ACC112 (cell line): ENCODE results near the gene PIAS1.

Experiments used
- H2AFZ ChIP-seq: fragments of 200-600 bp; sonication (generic); one replicate; pipeline ENCODE4 v1.6.0; 2017; ENCODE audit warnings: antibody characterized with exemption, low read length; ENCODE audit not compliant: unreplicated experiment
- H3K27ac ChIP-seq: fragments of 200-600 bp; sonication (generic); 2 replicates; pipeline ENCODE4 v1.5.1; 2014; ENCODE audit warnings: low read depth, mild to moderate bottlenecking, antibody characterized with exemption, low read length, moderate library complexity
- H3K27me3 ChIP-seq: fragments of 200-600 bp; sonication (generic); 2 replicates; pipeline ENCODE4 v1.6.1; 2014; ENCODE audit warnings: mild to moderate bottlenecking, antibody characterized with exemption, low read length, moderate library complexity, mixed read lengths; ENCODE audit not compliant: insufficient read depth
- H3K36me3 ChIP-seq: fragments of 200-600 bp; sonication (generic); 2 replicates; pipeline ENCODE4 v1.6.1; 2016; ENCODE audit warnings: mild to moderate bottlenecking, antibody characterized with exemption, low read length, moderate library complexity, mixed read lengths; ENCODE audit not compliant: insufficient read depth
- H3K4me1 ChIP-seq: fragments of 200-600 bp; sonication (generic); one replicate; pipeline ENCODE4 v1.6.1; 2016; ENCODE audit warnings: low read length, mixed read lengths; ENCODE audit not compliant: insufficient read depth, unreplicated experiment, control insufficient read depth
- H3K4me3 ChIP-seq: fragments of 200-600 bp; sonication (generic); 2 replicates; pipeline ENCODE4 v1.5.1; 2014; ENCODE audit warnings: mild to moderate bottlenecking, low read depth, low read length
- H3K79me2 ChIP-seq: fragments of 200-600 bp; sonication (generic); one replicate; pipeline ENCODE4 v1.6.0; 2016; ENCODE audit warnings: low read length; ENCODE audit not compliant: control insufficient read depth, unreplicated experiment, insufficient read depth

PIAS1 gene

DNA sequence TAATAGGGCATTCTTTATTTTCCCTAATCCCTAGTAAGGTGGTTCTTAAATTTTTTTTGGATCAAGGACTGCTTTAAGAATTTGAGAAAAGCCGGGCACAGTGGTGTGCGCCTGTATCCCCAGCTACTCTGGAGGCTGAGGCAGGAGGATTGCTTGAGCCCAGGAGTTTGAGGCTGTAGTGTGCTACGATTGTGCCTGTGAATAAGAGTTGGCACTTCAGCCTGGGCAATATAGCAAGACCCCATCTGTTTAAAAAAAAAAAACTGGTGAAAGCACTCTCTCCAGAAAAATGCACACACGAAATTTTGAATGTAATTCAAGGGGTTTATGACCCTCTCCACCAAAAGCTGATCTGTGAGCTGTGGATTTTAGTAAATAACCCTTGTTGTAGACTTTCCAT is 119.0 kb downstream of the PIAS1 start:
- Histone ChIP-seq H3K27ac (no peak overlapping the region), H3K4me3 (no peak overlapping the region), H3K79me2 (no peaks in the 10 kb centered on the region), H3K27me3 (no peaks in the 10 kb centered on the region), H3K36me3 (peaks cover 15% of the 10 kb centered on the region), H3K4me1 (peaks cover 3% of the 10 kb centered on the region), H2AFZ (no peak overlapping the region)

DNA sequence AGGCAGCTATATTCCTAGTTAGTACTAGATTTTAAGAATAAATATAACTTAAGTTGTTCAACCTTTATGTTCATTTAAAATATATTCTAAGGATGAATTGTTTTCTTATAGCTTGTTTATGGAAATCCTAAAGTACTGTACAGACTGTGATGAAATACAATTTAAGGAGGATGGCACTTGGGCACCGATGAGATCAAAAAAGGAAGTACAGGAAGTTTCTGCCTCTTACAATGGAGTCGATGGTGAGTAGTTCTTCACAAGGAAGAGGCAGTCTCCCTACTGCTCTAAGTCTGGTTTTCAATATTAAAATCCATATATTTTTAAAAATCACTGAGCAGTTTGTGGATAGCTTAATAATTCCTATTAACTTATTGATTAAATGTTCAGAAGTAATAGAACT is 121.4 kb downstream of the PIAS1 start:
- Histone ChIP-seq H3K36me3 (peaks cover 15% of the 10 kb centered on the region), H2AFZ (no peak overlapping the region), H3K4me3 (no peak overlapping the region), H3K27ac (no peak overlapping the region), H3K27me3 (no peaks in the 10 kb centered on the region), H3K4me1 (peaks cover 3% of the 10 kb centered on the region), H3K79me2 (no peaks in the 10 kb centered on the region)

DNA sequence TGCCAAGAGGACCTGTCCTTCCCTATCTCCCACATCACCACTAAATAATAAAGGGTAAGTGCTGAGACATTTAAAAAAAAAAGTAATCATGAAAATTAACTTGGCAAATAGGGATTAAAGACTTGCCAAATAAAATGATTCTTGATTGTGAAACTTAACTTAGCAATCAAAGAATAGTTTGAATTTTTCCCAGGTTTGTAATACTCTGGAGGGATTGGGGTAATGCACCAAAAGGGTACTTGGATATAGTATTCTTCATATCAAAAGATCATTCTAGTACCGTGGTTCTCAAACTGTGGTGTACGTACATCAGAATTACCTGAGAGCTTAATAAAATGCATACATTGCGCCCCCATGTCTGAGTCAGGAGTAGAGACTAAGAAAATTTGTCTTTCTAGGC is 122.5 kb downstream of the PIAS1 start:
- H3K27me3 ChIP-seq, result no peaks in the 10 kb centered on the region
- no peak overlapping the region for H2AFZ ChIP-seq
- H3K4me3 ChIP-seq, result no peak overlapping the region
- H3K79me2 ChIP-seq, result no peaks in the 10 kb centered on the region
- no peak overlapping the region for H3K27ac ChIP-seq
- peaks cover 15% of the 10 kb centered on the region for H3K36me3 ChIP-seq
- peaks cover 3% of the 10 kb centered on the region for H3K4me1 ChIP-seq

DNA sequence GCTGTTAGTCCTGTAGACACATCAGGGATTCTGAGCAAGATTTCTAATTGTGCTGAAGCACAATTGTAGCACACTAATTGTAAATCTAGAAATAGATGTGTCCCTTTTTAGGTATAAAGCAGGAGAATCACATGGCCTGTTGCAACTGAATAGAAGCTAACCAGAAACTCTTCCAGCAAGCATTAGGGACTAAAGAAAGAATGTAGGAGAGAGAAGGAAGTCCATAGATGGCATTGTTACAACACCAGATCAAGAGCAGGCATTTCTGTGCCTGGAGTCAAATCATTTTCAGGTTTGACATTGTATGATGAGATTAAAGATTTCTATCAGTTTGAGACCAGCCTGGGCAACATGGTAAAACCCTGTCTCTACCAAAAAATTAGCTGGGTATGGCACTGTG is 123.6 kb downstream of the PIAS1 start:
- Histone ChIP-seq H3K4me3 (no peak overlapping the region), H3K79me2 (no peaks in the 10 kb centered on the region), H2AFZ (no peak overlapping the region), H3K4me1 (peaks cover 3% of the 10 kb centered on the region), H3K36me3 (peaks cover 17% of the 10 kb centered on the region), H3K27me3 (no peaks in the 10 kb centered on the region), H3K27ac (no peak overlapping the region)

DNA sequence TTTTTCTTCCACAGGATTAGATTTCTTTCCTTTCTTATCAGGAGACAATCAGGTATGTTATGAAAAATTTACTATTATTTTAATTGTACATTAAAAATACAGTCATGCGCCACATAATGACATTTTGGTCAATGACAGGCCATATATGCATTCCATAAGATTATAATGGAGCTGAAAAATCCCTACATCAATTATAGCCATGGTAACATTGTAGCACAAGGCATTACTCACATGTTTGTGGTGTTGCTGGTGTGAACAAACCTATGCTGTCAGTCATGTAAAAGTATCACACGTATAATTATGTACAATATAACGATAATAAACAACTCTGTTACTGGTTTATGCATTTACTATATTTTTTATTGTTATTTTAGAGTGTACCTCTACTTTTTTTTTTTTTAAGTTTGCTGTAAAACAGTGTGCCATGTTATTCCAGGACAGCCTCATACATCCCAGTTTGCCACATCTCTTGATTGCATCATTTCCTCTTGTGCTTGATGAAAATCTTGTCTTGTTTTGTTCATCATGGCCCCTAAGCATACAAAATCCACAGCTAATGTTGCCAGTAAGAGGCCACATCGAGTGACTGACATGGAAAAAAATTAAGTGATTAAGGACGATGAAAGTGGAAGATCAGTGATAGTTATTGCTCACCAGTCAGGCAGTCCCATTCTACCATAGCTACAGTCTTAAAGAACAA is 129.7 kb downstream of the PIAS1 start:
- Histone ChIP-seq H3K79me2 (no peaks in the 10 kb centered on the region), H3K27me3 (no peaks in the 10 kb centered on the region), H3K4me1 (peaks cover 28% of the 10 kb centered on the region), H3K36me3 (peaks cover 25% of the 10 kb centered on the region), H3K4me3 (no peak overlapping the region), H2AFZ (no peak overlapping the region), H3K27ac (peak overlapping the region; percentile 42)

DNA sequence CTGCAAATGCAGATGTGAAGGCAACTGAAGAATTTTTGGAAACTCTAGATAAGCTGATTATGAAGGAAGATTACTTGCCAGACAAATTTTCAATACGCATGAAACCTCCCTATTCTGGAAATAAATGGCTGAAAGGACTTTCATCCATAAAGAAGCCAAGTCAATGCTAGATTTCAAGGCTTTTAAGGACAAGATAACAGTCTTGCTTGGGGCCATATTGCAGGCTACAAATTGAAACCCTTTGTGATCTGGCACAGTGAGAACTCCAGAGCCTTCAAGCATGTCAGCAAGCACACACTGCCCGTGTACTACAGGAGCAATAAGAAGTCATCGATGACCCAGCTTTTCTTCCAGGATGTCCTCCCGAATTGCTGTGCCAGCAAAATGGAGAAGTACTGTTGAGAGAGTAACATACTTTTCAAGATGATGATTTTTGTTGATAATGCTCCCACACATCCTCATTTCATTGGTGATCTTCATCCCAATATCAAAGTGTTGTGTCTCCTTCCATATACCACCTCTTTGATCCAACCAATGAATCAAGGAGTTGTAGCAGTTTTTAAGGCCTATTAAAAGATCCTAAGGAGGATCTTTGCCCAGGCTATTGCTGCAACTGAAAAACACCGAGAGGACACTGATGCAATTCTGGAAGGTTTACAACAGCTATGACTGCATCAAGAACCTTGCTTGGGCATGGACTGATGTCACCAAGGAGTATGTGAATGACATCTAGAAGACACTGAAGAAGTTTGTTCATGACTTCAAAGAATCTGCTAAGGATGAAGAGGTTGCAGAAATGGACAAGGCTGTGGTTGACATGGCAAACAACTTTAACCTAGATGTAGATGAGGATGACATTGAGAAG is 130.7 kb downstream of the PIAS1 start:
- H3K27ac ChIP-seq, result no peak overlapping the region
- H2AFZ ChIP-seq, result no peak overlapping the region
- no peak overlapping the region for H3K4me3 ChIP-seq
- no peaks in the 10 kb centered on the region for H3K79me2 ChIP-seq
- H3K4me1 ChIP-seq, result peaks cover 28% of the 10 kb centered on the region
- peaks cover 31% of the 10 kb centered on the region for H3K36me3 ChIP-seq
- H3K27me3 ChIP-seq, result no peaks in the 10 kb centered on the region

DNA sequence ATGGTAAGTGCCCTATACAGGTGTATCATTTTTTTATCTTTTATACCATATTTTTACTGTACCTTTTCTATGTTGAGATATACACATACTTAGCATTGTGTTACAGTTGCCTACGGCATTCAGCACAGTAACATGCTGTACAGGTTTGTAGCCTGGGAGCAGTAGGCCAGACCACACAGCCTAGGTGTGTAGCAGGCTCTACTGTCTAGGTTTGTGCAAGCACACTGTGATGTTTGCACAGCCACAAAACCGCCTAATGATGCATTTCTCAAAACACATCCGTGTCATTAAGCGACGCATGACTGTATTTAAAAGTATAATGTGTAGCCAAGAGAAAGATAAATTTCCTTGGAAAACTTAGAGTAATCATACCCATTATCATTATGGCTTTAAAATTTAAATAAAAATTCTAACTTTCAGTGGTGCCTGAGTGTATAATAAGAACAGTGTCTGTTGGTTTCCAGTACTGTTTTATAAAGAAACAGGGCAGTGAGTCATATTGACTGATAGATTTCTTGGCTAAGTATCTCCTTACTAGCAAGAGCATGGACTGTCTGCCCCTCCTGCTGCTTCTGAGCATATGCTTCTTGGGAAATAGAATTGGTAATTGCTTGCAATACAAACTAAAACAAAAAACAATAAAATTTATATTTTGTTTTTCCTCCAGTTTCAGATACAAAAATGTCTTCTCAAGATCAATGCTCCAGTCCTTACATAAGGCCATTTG is 132.7 kb downstream of the PIAS1 start:
- peak overlapping the region; percentile 59 for H3K27ac ChIP-seq
- no peaks in the 10 kb centered on the region for H3K27me3 ChIP-seq
- peaks cover 43% of the 10 kb centered on the region for H3K36me3 ChIP-seq

DNA sequence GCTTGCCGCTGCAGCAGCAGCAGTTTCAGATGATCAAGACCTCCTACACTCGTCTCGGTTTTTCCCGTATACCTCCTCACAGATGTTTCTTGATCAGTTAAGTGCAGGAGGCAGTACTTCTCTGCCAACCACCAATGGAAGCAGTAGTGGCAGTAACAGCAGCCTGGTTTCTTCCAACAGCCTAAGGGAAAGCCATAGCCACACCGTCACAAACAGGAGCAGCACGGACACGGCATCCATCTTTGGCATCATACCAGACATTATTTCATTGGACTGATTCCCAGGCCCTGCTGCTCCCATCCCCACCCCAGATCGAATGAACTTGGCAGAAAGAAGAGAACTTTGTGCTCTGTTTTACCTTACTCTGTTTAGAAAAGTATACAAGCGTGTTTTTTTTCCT is 133.4 kb downstream of the PIAS1 start:
- Histone ChIP-seq H3K27me3 (no peaks in the 10 kb centered on the region), H3K36me3 (peaks cover 46% of the 10 kb centered on the region), H2AFZ (no peak overlapping the region), H3K27ac (peak overlapping the region; percentile 59), H3K79me2 (no peaks in the 10 kb centered on the region), H3K4me1 (peaks cover 28% of the 10 kb centered on the region), H3K4me3 (peak overlapping the region; percentile 53)

More for the DNA sequence above, 132.7 kb downstream of the PIAS1 start:
- Histone ChIP-seq H3K79me2 (no peaks in the 10 kb centered on the region), H2AFZ (no peak overlapping the region), H3K4me1 (peaks cover 28% of the 10 kb centered on the region), H3K4me3 (peak overlapping the region; percentile 53; the same call in 1 of the 2 replicates)

DNA sequence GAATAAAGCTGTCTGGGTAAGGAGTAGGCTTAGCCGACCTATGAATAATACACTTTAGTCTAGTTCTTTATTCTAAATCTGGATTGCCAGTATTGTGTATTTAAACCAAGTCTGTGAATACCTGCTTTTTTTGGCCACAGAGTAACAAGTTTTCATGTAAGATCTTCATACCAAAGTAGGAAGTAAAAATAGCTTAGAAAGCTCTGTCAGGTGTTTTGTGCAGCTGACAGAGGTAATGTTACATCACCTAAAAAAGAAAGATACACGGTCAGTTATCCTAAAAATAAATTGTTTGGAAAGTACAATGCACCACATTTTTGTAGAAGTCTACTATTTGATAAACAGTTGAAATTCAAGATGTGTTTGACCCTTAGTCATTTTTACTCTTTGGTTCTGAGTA is 134.5 kb downstream of the PIAS1 start:
- H2AFZ ChIP-seq, result no peak overlapping the region
- no peak overlapping the region for H3K4me3 ChIP-seq
- peak overlapping the region; percentile 59 for H3K27ac ChIP-seq
- no peaks in the 10 kb centered on the region for H3K27me3 ChIP-seq
- peaks cover 27% of the 10 kb centered on the region for H3K4me1 ChIP-seq
- peaks cover 39% of the 10 kb centered on the region for H3K36me3 ChIP-seq
- H3K79me2 ChIP-seq, result no peaks in the 10 kb centered on the region

DNA sequence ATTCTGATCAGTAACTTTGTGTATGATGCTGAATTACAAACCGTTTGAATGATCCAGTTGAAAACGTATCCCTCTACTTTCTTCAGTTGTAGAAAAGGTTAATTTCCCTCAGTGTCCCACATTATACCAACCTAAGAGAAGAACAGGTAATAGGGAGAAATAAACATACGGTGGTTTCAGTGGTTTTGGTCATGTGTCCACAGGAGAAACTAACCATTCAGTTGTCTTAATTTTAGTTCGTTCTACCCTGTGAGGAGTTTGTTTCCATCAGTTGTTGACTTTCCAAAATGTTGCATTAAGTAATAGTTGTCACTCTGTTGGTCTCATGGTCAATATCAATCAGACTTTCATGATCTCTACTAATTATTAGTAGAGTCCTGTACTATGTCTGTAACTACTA is 135.9 kb downstream of the PIAS1 start:
- peaks cover 31% of the 10 kb centered on the region for H3K36me3 ChIP-seq
- peaks cover 20% of the 10 kb centered on the region for H3K4me1 ChIP-seq
- no peaks in the 10 kb centered on the region for H3K79me2 ChIP-seq
- H2AFZ ChIP-seq, result no peak overlapping the region
- H3K4me3 ChIP-seq, result no peak overlapping the region
- no peaks in the 10 kb centered on the region for H3K27me3 ChIP-seq
- H3K27ac ChIP-seq, result no peak overlapping the region
